ENCODE results near the gene OR4K2.

DNA sequence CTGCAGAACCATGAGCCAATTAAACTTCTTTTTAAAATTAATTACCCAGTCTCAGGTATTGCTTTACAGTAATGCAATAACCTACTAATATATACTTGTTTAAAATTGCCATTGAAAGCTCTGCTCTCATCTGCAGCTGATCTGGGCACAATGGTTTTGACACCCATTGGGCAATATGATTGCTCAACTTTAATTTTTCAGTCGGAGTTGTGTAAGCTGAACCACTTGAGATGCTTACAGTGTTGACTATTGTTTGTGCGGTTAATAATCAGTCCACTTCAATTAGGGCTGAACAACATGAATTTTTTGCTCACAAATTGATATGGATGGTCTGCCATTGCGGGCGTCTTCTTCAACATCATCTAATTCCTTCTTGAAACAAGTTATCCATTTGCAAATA lies 27.5 kb downstream of the OR4K2 start:
- TF ChIP-seq, protein P1, sequence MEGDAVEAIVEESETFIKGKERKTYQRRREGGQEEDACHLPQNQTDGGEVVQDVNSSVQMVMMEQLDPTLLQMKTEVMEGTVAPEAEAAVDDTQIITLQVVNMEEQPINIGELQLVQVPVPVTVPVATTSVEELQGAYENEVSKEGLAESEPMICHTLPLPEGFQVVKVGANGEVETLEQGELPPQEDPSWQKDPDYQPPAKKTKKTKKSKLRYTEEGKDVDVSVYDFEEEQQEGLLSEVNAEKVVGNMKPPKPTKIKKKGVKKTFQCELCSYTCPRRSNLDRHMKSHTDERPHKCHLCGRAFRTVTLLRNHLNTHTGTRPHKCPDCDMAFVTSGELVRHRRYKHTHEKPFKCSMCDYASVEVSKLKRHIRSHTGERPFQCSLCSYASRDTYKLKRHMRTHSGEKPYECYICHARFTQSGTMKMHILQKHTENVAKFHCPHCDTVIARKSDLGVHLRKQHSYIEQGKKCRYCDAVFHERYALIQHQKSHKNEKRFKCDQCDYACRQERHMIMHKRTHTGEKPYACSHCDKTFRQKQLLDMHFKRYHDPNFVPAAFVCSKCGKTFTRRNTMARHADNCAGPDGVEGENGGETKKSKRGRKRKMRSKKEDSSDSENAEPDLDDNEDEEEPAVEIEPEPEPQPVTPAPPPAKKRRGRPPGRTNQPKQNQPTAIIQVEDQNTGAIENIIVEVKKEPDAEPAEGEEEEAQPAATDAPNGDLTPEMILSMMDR (conservative IDR thresholded peaks at IDR 0.05; ENCODE audit: low read length) = no peak
- no peak for TF ChIP-seq EZH2phosphoT487 (IDR thresholded peaks at IDR 0.05; ENCODE audit: borderline replicate concordance, low read depth, low read length)

Data from OCI-LY7 (cell line).